GM19452 (cell line): Measurements from ENCODE around the gene PHF21A.

ENCODE experiments used
- ATAC-seq: cut with Tn5 transposase; IDR thresholded peaks from one replicate; pipeline ENCODE4 v1.9.1; 2021; ENCODE audit not compliant: unreplicated experiment

Gene PHF21A

GRCh38 chr11:45887587-45887986 is 233.7 kb downstream of the PHF21A start:
- ATAC-seq, result no peak

DNA sequence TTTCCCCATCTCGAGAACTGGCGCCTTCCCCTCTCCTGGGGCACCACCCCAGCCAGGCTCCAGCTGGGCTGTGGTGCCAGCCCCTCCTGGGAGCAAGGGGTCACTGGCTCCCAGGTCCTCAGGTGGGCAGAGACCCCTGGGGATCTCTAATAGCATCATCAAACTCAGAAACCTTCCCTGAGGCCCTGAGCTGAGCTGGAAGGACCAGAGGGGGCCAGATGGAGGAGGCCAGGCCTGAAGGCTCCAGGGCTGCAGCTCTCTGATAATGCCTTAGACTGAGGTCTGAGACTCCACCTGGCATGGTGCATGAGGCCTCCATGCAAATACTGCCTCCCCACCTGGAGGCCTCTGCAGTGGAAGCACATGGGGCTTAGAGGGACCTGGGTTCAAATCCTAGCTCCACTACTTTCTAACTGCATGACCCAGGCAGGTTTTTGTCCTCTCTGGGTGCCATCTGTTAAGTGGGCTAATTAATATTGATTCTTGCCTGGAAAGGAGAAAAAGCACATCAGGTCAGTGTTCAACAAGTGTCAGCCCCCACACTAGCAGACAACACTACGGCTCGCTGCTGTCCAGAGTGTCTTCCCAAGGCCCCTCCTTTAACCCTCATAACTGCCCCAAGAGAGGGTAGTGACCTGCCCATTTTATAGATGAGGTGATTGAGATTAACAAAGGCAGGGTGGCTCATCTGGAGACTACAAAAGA is 234.3 kb downstream of the PHF21A start:
- no peak for ATAC-seq

DNA sequence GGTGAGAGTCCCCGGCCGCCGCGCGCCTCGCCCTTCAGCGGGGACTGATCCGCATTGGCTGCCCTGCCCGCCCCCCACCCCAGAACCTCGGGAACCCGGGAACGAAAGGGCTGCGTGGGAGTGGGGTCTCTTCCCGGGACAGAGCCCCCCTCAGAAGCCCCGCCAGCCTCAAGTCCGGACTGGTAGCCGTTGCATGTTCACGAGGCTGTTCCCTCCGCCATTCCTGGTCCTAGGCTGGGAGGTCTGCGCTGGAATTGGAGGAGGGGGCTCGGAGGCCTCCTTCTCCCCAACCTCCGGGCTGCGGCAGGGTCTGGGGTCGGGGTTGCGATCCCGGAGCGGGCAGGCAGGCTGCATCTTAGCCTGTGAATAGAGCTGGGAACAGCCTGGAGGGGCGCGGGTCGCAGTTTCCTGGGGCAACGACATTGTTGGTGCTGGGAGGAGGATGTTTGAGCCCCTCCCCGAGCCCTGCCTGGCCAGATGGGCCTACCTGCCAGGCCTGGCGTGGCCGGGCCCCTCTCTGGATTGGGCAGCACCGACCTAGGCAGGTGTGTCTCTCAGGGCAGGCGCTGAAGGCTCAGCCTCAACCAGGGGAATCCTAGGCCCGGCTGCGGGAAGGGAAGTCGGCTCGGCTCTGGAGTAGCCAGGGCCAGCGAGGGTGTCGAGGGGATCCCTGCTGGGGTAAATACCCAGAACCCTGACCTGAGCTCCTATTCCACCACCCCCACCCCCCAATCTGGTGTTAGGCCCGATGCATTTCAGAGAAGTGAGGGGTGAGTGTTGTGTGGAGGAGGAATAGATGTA is 235.1 kb downstream of the PHF21A start:
- ATAC-seq, result no peak

DNA sequence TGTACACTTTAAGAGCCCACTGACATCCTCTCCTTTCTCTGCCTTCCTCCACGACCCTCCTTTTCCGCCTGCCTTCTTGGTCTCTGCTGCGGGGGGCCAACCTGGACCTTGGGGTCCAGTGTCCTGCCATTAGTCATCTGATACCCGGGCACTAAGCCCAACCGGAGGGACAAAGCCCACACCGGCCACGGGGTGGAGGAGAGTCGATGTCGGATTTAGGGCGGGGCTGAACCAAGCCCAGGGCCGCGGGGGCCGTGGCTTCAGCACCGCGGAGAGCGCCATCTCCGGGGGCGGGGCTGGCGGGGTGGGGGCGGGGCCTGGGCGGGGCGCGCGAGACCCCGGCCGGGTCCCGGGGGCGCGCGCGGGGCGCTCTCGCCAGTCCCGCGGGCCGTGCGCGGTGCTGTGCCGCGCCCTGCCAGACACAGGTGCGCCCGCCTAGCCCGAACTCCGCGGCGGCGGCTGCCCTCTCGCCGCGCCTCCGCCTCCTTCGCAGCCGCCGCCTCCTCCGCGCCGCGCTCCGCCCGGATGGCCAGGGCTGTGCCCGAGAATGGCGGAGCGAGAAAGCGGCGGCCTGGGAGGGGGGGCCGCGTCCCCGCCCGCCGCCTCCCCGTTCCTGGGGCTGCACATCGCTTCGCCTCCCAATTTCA is 235.9 kb downstream of the PHF21A start, which contains the start of gene MAPK8IP1:
MAPK8IP1 (plus strand) TSS at position 378 of the 647 bp plus-strand sequence; CDS start at position 548, 170 bp downstream.
- ATAC-seq, result peak; percentile 57

- no peak for ATAC-seq
These were observed 236.6 kb downstream of the PHF21A start for GRCh38 chr11:45884596-45885185.
